IMR-90 (cell line): ENCODE data around the gene LPAR1. TPM values are rescaled to one million over a fixed set of nuclear protein-coding genes. Genes with fewer than 3 reads are reported as not detected.
A peak's percentile ranks its signal among the peaks of the same experiment; 100 is the strongest.

Experiments used
- ATAC-seq: fragments of 200-7000 bp; cut with Tn5 transposase; 2 replicates; pipeline ENCODE4 v1.9.1; 2020; ENCODE audit warnings: low read depth, mild to moderate bottlenecking, moderate library complexity
- BruUV-seq: library from RNA; stranded (reverse); fragments of 400-500 nt; replicated peaks from 2 replicates; lab custom pipeline; 2021; lab: Mats Ljungman, UMichigan
- CTCF ChIA-PET: fragments of 300-600 bp; formaldehyde crosslinking; extraction: SDS; loops from one replicate; lab custom pipeline; 2021; ENCODE audit warnings: antibody characterized with exemption; lab: Yijun Ruan, JAX
- POLR2A ChIA-PET: fragments of 300-600 bp; sonication (Branson Sonifier 250); formaldehyde crosslinking; loops from one replicate; lab custom pipeline; 2022; ENCODE audit warnings: antibody characterized with exemption; ENCODE audit not compliant: unreplicated experiment; lab: Charles Lee
- DNase-seq: peaks from one replicate; pipeline ENCODE4 v3.0.0; 2013
- H2AFZ ChIP-seq: replicated peaks from 2 replicates; pipeline ENCODE3; 2013; ENCODE audit warnings: low read length, mild to moderate bottlenecking; ENCODE audit not compliant: poor library complexity
- H2AK5ac ChIP-seq: 2 replicates; pipeline ENCODE4 v1.6.1; 2013; ENCODE audit warnings: low read depth, low read length, inconsistent platforms
- H2AK9ac ChIP-seq: replicated peaks from 2 replicates; pipeline ENCODE3; 2013; ENCODE audit warnings: mild to moderate bottlenecking, low read depth, low read length, moderate library complexity; ENCODE audit not compliant: poor library complexity
- H2BK120ac ChIP-seq: 2 replicates; pipeline ENCODE4 v1.6.1; 2013; ENCODE audit warnings: low read depth, low read length, inconsistent platforms
- H2BK15ac ChIP-seq: 3 replicates; pipeline ENCODE4 v1.6.1; 2013; ENCODE audit warnings: low read depth, low read length, inconsistent platforms
- H2BK20ac ChIP-seq: 2 replicates; pipeline ENCODE4 v1.6.1; 2013; ENCODE audit warnings: low read depth, mild to moderate bottlenecking, inconsistent platforms, low read length, moderate library complexity
- H2BK5ac ChIP-seq: 2 replicates; pipeline ENCODE4 v1.6.1; 2013; ENCODE audit warnings: mild to moderate bottlenecking, low read depth, low read length, inconsistent platforms; ENCODE audit not compliant: poor library complexity, severe bottlenecking
- H3K14ac ChIP-seq: replicated peaks from 2 replicates; pipeline ENCODE4 v1.6.1; 2013; ENCODE audit warnings: low read depth, low read length, inconsistent platforms
- H3K18ac ChIP-seq: 2 replicates; pipeline ENCODE4 v1.6.1; 2013; ENCODE audit warnings: low read depth, low read length, control low read depth
- H3K23ac ChIP-seq: 2 replicates; pipeline ENCODE4 v1.6.1; 2013; ENCODE audit warnings: low read depth, low read length, inconsistent platforms
- H3K27ac ChIP-seq: 2 replicates; pipeline ENCODE4 v1.5.1; 2013; ENCODE audit warnings: mild to moderate bottlenecking, control low read depth, low read length; ENCODE audit not compliant: insufficient read depth
- H3K27me3 ChIP-seq: 2 replicates; pipeline ENCODE4 v1.6.1; 2013; ENCODE audit warnings: low read length; ENCODE audit not compliant: control insufficient read depth, insufficient read depth
- H3K36me3 ChIP-seq: 2 replicates; pipeline ENCODE4 v1.6.1; 2013; ENCODE audit warnings: low read length, mixed read lengths; ENCODE audit not compliant: control insufficient read depth, insufficient read depth
- H3K4ac ChIP-seq: 2 replicates; pipeline ENCODE4 v1.6.1; 2013; ENCODE audit warnings: low read depth, low read length, inconsistent platforms
- H3K4me1 ChIP-seq: 2 replicates; pipeline ENCODE4 v1.6.1; 2013; ENCODE audit warnings: low read length, mixed read lengths; ENCODE audit not compliant: control insufficient read depth, insufficient read depth
- H3K4me2 ChIP-seq: 2 replicates; pipeline ENCODE4 v1.6.1; 2013; ENCODE audit warnings: low read depth, mild to moderate bottlenecking, control low read depth, low read length, moderate library complexity
- H3K4me3 ChIP-seq: 2 replicates; pipeline ENCODE4 v1.5.1; 2013; ENCODE audit warnings: low read depth, mild to moderate bottlenecking, control low read depth, low read length, moderate library complexity; ENCODE audit not compliant: insufficient read depth
- H3K56ac ChIP-seq: 2 replicates; pipeline ENCODE4 v1.6.1; 2013; ENCODE audit warnings: low read length, inconsistent platforms; ENCODE audit not compliant: insufficient read depth; ENCODE audit errors: extremely low read depth
- H3K79me1 ChIP-seq, 2 experiments: 2 replicates each; pipeline ENCODE4 v1.6.1; 2013; ENCODE audit warnings: low read length in 2 of 2, inconsistent platforms in 1 of 2, low read depth in 1 of 2
- H3K9ac ChIP-seq: 2 replicates; pipeline ENCODE4 v1.6.1; 2013; ENCODE audit warnings: low read depth, low read length, control low read depth
- H3K9me1 ChIP-seq: 2 replicates; pipeline ENCODE4 v1.6.1; 2013; ENCODE audit warnings: low read length, inconsistent platforms; ENCODE audit not compliant: insufficient read depth
- H3K9me3 ChIP-seq: 2 replicates; pipeline ENCODE4 v1.6.1; 2013; ENCODE audit warnings: low read length; ENCODE audit not compliant: control insufficient read depth, insufficient read depth
- H4K20me1 ChIP-seq: 2 replicates; pipeline ENCODE4 v1.6.1; 2013; ENCODE audit warnings: low read length, inconsistent platforms; ENCODE audit not compliant: insufficient read depth
- H4K5ac ChIP-seq: 2 replicates; pipeline ENCODE4 v1.6.1; 2013; ENCODE audit warnings: mild to moderate bottlenecking, low read depth, low read length, control low read depth
- H4K8ac ChIP-seq, 2 experiments: 2 replicates each; pipeline ENCODE4 v1.6.1; 2013; ENCODE audit warnings: low read depth in 2 of 2, low read length in 2 of 2, control low read depth in 1 of 2, inconsistent platforms in 1 of 2
- H4K91ac ChIP-seq: 2 replicates; pipeline ENCODE4 v1.6.1; 2013; ENCODE audit warnings: low read depth, low read length, inconsistent platforms; ENCODE audit not compliant: insufficient read depth
- CEBPB ChIP-seq: IDR thresholded peaks from 2 replicates; pipeline ENCODE4 v1.6.1; 2012; ENCODE audit warnings: low read depth, low read length, improper control_type of control experiment
- FOS ChIP-seq: fragments of 150-350 bp; IDR thresholded peaks from 2 replicates; pipeline ENCODE4 v1.6.1; 2016; ENCODE audit warnings: low read depth, low read length
- MAZ ChIP-seq: IDR thresholded peaks from 2 replicates; pipeline ENCODE4 v1.6.1; 2012; ENCODE audit warnings: low read depth, mild to moderate bottlenecking, low read length, improper control_type of control experiment, moderate library complexity, borderline replicate concordance
- NFE2L2 ChIP-seq: fragments of 150-350 bp; IDR thresholded peaks from 2 replicates; pipeline ENCODE4 v1.6.1; 2016; ENCODE audit warnings: low read depth, mild to moderate bottlenecking, low read length
- POLR2A ChIP-seq: IDR thresholded peaks from 2 replicates; pipeline ENCODE4 v1.6.1; 2012; ENCODE audit warnings: mild to moderate bottlenecking, low read depth, low read length
- WGBS, 2 experiments: methylation state at CpG; one replicate each; pipeline versions ENCODE4 v1.1.5 to v1.1.7; 2013; ENCODE audit warnings: missing lambda C conversion rate in 2 of 2; ENCODE audit not compliant: insufficient read length in 1 of 2; ENCODE audit errors: extremely low coverage in 2 of 2; 5-methylcytosine and 5-hydroxymethylcytosine counted together
- dilution Hi-C: fragments of 300-500 bp; cut with HindIII; formaldehyde crosslinking; loops from one replicate; pipeline ENCODE4 v1.14.3; 2018; ENCODE audit warnings: low sequenced_read_pairs; ENCODE audit not compliant: unreplicated experiment
- in situ Hi-C: fragments of 300-500 bp; cut with MboI; formaldehyde crosslinking; loops from 3 replicates; pipeline ENCODE4 v1.14.3; 2019; ENCODE audit warnings: low sequenced_read_pairs, inconsistent platforms, mixed read lengths
- intact Hi-C: fragments of 100-400 bp; cut with micrococcal nuclease; formaldehyde crosslinking; loops from 2 replicates; pipeline ENCODE4 v1.10.0; 2022
- polyA plus RNA-seq, 3 experiments: library from polyadenylated mRNA; depleted of rRNA; stranded (reverse); fragments of >200 nt; gene quantifications; 2 replicates each; pipeline ENCODE4 v1.2.3, GENCODE V29; 2012; ENCODE audit warnings: low replicate concordance in 1 of 3
- total RNA-seq: library from RNA; depleted of rRNA; stranded (reverse); fragments of >200 nt; gene quantifications from 2 replicates; pipeline ENCODE4 v1.2.3, GENCODE V29; 2012
- TF ChIP-seq, protein P1 (sequence below): fragments of 150-350 bp; IDR thresholded peaks from 2 replicates; pipeline ENCODE4 v1.6.1; 2016; ENCODE audit warnings: low read depth, mild to moderate bottlenecking, low read length, moderate library complexity, borderline replicate concordance

The LPAR1 gene
- total and polyA plus RNA-seq, 2 of the 4 experiments (the other 2 are of a cell fraction), result 171 to 315 TPM

DNA sequence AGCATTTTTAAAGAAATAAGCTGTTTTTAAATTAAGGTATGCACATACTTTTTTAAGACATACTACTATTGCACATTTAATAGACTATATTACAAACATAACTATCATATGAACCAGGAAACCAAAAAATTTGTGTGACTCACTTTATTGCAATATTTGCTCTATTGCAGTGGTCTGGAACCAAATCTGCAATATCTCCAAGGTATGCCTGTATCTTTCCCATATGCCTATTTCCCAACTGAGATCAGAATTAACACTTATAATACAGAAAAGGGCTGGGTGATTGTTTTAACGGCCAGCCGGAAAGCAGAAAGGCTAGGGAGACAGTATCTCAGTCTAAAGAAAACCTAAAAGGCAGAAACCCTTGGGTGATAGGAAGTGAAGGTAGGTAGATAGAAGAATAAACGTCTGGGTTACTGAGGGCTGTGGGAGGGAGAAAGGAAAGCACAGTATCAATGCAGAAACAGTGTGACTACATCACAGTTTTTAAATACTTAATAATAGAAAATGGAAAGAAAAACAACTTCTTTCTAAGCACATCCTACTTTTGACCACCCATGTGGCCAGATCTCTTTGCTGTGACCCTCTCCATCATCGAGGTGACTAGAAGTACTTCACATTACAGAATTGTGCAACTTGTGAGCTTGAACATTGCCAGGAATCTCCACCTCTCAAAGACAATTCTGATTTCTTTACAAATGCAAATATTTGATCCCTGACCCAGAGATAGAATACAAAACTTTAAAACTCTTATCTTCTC lies 126.4 kb downstream of the LPAR1 start:
- no peaks in the 10 kb centered on the region for H3K27me3 ChIP-seq
- no peak overlapping the region for H2AFZ ChIP-seq
- peak overlapping the region; percentile 82 for H2BK120ac ChIP-seq
- ATAC-seq, result peak; percentile 26
- no TSS peak for BruUV-seq
- peaks cover 15% of the 10 kb centered on the region for H3K4me1 ChIP-seq
- no CpG with 5 or more reads among the region's 4 CpGs for WGBS, 2 experiments
- peaks cover 18% of the 10 kb centered on the region for H3K9me3 ChIP-seq
- in situ Hi-C loops (loop anchor here (25.0 kb wide), 1 partner anchor 275 kb away; no protein-coding TSS in a partner anchor), intact Hi-C loops (loop anchor here (10.0 kb wide), 2 partner anchors 267 to 383 kb away; no protein-coding TSS in a partner anchor), dilution Hi-C loops (no loop called here)
- H3K4ac ChIP-seq, result peak overlapping the region; percentile 80
- H3K79me1 ChIP-seq, result peaks cover 45 to 79% of the 10 kb centered on the region in 2 experiments
- no peak overlapping the region; the same call in 1 of the 2 replicates for H3K9ac ChIP-seq
- H4K91ac ChIP-seq, result peak overlapping the region; percentile 77; the same call in 1 of the 2 replicates
- H3K18ac ChIP-seq, result peak overlapping the region; percentile 88
- peak overlapping the region; percentile 75; the same call in 1 of the 2 replicates for H2AK5ac ChIP-seq
- DNase-seq, result peak; percentile 75
- no peak overlapping the region for H2AK9ac ChIP-seq
- H4K20me1 ChIP-seq, result peaks cover 8% of the 10 kb centered on the region; the same call in 1 of the 2 replicates
- peak overlapping the region; percentile 62 for H3K14ac ChIP-seq
- peak overlapping the region; percentile 92 for H2BK5ac ChIP-seq
- peak overlapping the region; percentile 21 to 64 for H4K8ac ChIP-seq
- H3K56ac ChIP-seq, result peak overlapping the region; percentile 51; the same call in 1 of the 2 replicates
- ChIA-PET CTCF (interaction anchor here (0.7 kb wide), 1 partner anchor 57 kb away, joined by 4 read pairs; no protein-coding TSS in a partner anchor), POLR2A (interaction anchor here (0.6 kb wide), 1 partner anchor 28 kb away, joined by 6 read pairs; no protein-coding TSS in a partner anchor)
- H3K4me2 ChIP-seq, result peak overlapping the region; percentile 76
- peaks cover 13% of the 10 kb centered on the region for H3K36me3 ChIP-seq
- H3K27ac ChIP-seq, result peak overlapping the region; percentile 60; the same call in 1 of the 2 replicates
- peak overlapping the region; percentile 71; the same call in 1 of the 2 replicates for H3K23ac ChIP-seq
- H2BK20ac ChIP-seq, result peak overlapping the region; percentile 60
- H4K5ac ChIP-seq, result peak overlapping the region; percentile 80
- peaks cover 4% of the 10 kb centered on the region for H3K9me1 ChIP-seq
- no peak overlapping the region for H3K4me3 ChIP-seq
- no peak for TF ChIP-seq NFE2L2
- peak; percentile 90 for TF ChIP-seq CEBPB
- TF ChIP-seq, protein P1, sequence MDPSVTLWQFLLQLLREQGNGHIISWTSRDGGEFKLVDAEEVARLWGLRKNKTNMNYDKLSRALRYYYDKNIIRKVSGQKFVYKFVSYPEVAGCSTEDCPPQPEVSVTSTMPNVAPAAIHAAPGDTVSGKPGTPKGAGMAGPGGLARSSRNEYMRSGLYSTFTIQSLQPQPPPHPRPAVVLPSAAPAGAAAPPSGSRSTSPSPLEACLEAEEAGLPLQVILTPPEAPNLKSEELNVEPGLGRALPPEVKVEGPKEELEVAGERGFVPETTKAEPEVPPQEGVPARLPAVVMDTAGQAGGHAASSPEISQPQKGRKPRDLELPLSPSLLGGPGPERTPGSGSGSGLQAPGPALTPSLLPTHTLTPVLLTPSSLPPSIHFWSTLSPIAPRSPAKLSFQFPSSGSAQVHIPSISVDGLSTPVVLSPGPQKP, result no peak
- TF ChIP-seq POLR2A, result no peak
- no peak for TF ChIP-seq MAZ
- TF ChIP-seq FOS, result peak; percentile 37; the same call in 1 of the 2 replicates
- 0 out of 3 replicates have a peak overlapping the region, but pooled peaks have one; percentile 12 for H2BK15ac ChIP-seq
